HG03342 (cell line): Measurements from ENCODE around the gene SLC41A3.
"Not testable (repeated sequence)": the region's sequence is repeated elsewhere in the genome, so short reads cannot be mapped to it uniquely, and the experiment has no call there.

Source experiments
- ATAC-seq: cut with Tn5 transposase; IDR thresholded peaks from one replicate; pipeline ENCODE4 v1.9.1; 2021; ENCODE audit warnings: mild to moderate bottlenecking, moderate library complexity; ENCODE audit not compliant: unreplicated experiment

Gene SLC41A3

GRCh38 chr3:126056681-126057500 lies 27.0 kb downstream of the SLC41A3 start:
- no peak for ATAC-seq

DNA sequence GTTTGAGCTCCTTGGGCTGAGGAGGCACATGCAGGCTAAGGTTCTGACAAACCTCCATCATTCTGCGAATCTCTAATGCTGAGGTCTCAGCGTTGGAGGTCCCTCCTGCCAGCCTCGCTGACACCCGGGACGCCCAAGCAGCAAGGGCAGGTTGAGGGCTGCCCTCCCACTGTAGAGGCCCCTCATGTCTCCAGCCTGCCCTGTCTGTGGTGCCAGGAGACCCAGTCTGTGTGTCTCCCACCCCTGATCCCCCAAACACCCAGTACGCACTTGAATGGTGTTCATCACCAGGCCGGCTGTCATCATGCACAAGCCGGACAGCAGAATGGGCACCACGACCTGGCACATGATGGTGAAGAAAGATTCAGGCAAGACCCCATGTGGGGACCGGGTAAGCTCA lies 27.8 kb downstream of the SLC41A3 start:
- ATAC-seq, result no peak

DNA sequence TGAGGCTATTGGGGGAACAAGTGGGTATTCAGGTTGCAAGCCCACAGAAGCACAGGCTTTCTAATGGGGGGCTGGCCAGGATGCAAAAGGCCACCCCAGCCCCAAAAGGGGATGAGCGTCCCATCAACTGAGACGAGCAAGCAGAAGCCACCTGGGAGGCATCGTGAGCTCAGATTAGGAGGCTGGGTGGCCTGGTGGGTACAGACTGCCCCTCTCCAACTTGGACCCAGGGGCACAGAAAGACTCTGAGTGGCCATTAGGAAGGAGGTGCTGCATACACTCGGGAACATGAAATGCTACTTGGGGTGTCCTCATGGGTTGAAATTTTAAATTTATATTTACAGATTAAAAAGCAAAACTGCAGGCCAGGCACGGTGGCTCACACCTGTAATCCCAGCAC lies 29.1 kb downstream of the SLC41A3 start:
- no peak for ATAC-seq

- ATAC-seq, result no peak
These were observed 29.9 kb downstream of the SLC41A3 start for GRCh38 chr3:126053949-126054569.

- no peak for ATAC-seq
These were observed 30.4 kb downstream of the SLC41A3 start for GRCh38 chr3:126053513-126053912.

DNA sequence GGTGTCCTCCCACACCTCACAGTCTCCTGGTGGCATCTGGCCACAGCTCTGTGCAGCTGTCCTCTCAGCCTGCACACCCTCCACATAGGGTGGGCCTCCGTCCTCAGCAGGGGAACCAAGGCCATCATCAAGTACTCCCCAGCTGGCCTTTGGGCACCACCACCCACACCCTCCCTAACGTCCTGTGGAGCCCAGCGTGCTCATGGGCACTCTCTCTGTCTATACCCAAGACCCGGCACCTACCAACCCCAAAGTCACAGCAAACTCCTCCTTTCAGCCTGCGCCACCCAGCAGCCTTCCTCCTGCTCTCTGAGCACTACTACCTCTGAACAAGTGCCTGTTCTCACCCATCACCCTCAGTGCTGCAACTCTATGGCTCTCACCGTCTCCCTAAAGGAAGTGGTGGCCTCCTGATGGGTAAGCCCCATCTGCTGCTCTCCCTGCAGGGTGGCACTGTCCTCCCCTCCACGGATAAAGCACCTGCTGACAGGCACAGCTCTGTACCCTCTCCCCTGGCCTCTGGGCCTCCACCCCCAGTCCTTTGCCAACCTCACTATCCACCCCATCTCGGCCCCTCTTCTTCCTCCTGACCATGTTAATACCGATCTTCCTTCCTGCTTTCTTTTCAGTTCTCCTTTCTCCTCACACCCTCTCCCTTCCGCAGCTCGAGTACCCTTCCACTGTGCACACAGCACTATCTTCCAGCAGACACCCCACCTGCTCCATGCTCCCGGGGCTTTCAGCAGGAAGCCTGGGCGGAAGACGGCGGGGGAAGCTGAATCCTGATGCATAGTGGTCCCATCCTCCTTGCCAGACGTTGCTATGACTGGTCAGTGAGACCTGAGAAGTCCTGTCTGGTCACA lies 31.5 kb downstream of the SLC41A3 start:
- no peak for ATAC-seq

- ATAC-seq, result no peak
These were observed 32.2 kb downstream of the SLC41A3 start for GRCh38 chr3:126051741-126052140.

- ATAC-seq, result no peak
These were observed 32.7 kb downstream of the SLC41A3 start for GRCh38 chr3:126051234-126051633.

- ATAC-seq, result no peak
These were observed 33.3 kb downstream of the SLC41A3 start for GRCh38 chr3:126050626-126051025.

DNA sequence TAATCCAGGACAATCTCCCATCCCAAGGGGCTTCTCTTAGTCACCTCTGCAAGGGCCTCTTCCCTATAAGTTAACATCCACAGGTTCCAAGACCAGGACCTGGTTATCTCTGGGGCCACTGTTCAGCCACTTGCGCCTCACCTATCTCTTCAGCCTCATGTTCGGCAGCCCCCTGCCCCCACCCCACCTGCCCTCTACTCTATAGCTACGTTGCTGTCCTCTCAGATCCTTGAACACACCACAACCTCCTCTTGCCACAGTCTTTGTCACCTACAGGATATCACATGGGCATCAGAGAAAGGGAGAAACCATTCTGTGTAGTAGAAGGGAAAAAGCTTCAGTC lies 33.9 kb downstream of the SLC41A3 start:
- ATAC-seq, result no peak

DNA sequence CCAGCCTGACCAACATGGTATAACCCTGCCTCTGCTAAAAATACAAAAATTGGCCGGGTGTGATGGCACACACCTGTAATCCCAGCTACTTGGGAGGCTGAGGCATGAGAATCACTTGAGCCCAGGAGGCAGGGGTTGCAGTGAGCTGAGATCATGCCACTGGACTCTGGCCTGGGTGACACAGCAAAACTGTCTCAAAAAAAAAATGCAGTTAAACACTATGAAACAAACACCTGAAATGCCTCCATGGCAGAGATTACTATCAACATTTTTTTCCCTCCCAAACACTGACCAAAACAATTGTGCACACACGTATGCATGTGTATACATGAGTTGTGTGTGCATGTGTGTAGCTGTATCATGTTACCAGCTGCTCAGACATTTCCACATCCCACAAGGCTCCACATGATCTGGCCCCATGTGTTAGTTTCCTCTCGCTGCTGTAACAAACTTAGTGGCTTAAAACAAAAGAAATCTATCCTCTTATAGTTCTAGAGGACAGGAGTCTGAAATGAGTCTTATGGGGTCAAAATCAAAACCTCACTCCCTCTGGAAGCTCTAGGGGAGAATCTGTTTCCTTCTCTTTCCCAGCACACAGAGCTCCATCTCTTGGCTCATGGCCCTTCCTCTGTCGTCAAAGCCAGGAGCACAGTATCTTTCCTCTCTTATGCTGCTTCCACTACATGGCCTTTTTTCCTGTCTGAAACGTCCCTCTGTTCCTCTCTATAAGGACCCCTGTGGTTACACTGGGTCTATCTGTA lies 34.5 kb downstream of the SLC41A3 start:
- ATAC-seq, result no peak

DNA sequence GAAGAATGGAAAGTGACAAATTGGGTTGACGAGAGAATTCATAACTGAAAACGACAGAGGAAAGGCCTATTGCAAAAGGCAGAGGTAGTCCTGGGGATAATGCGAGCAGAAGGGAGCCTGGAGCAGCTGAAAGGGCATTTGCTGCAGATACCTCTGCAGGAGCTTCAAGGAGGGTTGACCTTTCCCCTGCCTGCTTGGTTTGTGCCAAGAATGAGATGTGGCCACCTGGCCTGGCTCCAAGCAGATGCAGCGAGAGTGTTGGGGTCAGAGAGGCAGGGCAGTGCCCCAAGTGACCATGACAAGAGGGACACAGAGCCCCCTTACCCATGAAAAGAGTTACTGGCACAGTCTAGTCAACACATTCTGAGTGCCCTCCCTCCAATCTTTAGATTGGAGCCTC lies 43.5 kb downstream of the SLC41A3 start:
- ATAC-seq, result no peak

DNA sequence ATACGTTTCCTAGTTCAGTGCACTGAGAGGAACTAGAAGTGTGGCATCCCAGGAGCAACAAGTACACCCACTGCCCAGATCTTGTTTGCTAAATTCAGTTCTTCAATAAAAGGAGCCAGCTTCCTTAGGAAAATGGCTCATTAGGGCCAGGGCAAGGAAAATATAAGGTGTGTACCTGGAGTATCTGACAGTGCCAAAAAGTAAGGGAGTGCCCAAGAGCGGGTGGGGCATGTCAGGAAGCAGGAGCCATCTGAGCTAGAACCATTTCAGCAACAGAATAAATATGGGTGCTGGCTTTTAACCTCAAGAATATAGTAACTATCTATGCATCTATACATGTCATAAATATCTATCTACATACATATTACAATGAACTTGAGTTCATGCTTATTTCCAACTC lies 44.1 kb downstream of the SLC41A3 start:
- no peak for ATAC-seq

GRCh38 chr3:126038791-126039190 lies 45.1 kb downstream of the SLC41A3 start:
- ATAC-seq, result not testable (repeated sequence)

DNA sequence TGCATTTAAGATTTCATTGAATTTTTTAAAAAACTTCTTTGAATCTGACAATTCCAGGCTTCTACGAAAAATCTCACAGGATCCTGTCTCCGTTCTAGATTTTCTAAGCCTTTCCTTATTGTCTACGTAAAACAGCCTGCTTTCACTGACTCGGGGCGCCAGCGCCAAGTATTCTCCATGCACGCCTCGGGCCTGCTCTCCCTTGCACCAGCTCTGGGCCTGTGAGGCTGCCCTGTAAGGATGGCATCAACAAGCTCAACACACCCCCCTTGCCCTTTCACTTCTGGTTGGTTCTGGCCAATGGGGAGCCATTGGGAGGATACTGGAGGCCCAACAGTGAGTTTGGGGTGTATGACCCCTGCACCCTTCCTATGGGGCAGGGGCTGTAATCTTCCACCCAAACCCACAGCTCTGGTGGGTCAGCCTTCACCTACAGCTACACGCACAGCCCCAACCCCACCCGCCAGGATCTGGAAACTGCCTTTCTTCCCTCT lies 47.8 kb downstream of the SLC41A3 start:
- ATAC-seq, result no peak

DNA sequence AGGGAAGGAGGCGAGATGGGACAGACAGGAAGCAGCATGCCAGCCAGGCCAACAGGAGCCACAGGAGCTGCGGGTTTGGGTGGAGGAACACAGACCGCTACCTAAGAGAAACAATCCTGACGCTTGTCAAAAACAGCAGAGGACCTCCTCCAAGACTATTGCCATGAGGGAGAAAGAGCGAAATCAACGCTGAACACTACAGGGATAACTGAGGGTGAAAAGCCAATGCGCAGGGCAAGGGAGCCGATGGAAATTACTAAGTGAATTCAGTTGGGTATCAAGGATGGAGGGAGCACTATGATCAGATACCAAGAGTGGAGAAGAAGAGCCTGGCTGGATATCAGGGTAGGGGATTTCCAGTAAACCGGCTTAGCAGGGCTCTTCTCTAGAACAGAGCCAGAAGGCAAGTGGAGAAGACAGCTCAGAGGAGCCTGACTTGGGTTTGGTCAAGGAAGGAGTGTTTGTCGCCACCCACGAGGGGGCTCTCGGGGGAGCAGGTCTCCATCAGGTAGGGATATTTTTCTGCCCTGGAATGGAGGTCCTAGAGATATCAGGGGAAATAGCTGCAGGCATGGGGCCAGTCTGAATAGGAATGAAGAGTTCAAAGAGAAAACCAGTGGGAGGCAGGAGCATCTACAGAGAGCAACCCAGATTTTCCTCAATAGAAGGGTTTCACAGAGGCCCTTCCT lies 48.4 kb downstream of the SLC41A3 start:
- no peak for ATAC-seq

GRCh38 chr3:126034481-126035361 lies 49.2 kb downstream of the SLC41A3 start:
- ATAC-seq, result no peak

DNA sequence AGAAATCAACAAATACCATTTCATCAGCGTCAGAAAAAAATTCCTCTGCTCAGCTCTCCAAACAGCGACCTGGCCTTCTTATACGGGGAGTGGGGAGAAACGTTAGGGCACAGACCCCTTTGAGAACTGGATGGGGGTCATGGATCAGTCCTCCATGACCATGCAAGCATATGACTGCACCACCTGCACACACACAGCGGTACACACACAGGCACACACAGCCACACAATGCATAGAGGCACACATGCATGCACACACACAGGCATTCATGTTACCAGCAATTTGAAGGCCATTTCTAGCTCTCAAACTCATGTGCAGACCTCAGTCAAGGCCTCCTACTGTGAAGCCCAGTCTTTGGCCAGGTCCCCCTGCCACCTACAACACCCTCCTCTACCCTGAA lies 50.2 kb downstream of the SLC41A3 start:
- no peak for ATAC-seq

DNA sequence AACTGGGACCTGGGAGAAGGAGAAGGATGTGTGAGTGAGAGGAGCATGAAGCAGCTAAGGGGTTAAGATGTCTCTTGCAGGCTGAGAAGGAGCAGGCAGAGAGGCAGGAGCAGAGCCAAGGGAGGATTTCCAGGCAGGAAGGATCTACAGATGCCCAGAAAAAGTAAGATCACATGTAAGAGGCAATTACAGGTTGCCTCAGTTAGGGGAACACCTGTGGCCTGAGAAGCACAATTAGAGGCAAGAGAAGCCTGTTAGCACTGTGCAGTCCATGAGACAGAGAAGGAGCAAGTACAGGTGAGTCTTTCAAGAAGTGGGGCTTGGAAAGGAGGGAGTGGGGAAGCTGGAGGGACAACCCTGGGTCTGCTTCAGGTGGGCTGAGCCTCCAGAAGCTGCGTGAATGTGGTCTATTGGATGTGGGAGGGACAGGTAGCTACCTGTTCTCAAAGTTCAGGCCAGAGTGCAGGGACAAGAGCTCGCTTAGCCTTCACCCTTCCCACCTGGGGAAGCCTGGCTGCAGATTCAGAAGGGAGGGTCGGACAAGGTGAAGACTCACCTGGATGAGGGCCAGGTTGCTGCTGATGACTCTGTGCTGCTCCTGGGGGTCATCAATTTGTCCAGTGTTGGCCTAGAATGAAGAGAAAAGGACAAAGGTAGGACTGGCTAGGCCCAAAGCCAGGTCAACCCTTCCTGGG lies 50.7 kb downstream of the SLC41A3 start:
- no peak for ATAC-seq
